Activated T-helper 9 cell treated with anti-CD3 and anti-CD28 coated beads, Interleukin-2, amount 50 U/mL, for 16 hours (primary cell): ENCODE measurements around the gene DGAT2.
"Not testable (repeated sequence)": the region's sequence is repeated elsewhere in the genome, so short reads cannot be mapped to it uniquely, and the experiment has no call there.

ENCODE experiments used
- DNase-seq: peaks from one replicate; pipeline ENCODE4 v3.0.0-alpha.2; 2020; ENCODE audit warnings: low read depth

Gene DGAT2

GRCh38 chr11:75768112-75768908 lies at the start of gene DGAT2:
Gene DGAT2, plus strand, starts transcription at chr11:75768778. Its CDS starts 214 bp downstream, at chr11:75768992.
- peak; percentile 57 for DNase-seq

DNA sequence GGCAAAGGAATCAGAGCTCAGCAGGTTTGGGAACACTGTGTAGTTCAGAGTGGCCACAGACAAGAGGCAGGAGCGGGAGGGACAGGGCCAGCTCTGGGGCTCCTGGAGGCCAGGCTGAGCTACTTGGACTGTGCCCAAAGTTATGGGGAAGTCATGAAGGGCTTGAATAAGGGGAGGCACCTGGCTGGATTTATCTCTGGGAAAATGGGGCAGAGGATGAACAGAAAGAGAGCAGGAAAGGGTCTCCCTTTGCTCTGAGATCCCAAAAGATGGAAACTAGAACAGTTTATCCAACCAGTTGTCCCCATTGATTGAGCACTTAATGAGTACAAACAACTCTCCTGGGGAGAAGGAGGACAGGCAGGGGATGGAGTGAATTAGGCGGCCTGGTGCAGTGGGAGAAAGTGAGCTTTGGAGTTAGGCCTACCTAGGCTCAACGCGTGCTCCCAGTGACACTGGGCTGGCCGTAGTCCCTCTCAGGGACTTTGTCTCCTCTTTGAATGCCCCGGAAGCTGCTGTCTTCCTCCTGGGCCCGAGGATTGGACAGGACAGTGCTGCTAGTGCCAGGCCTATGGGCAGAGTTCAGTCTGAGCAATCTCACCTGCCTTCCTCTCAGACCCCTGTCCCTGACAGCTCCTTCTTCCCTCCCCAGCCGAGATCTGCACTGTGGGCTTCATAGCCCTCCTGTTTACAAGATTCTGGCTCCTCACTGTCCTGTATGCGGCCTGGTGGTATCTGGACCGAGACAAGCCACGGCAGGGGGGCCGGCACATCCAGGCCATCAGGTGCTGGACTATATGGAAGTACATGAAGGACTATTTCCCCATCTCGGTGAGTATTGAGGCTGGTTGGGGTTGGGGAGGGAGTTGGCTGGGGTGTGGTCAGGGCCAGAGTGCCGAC lies 49.0 kb upstream of the DGAT2 start:
- DNase-seq: no peak

- DNase-seq: no peak
Observed at GRCh38 chr11:75720639-75721038, 47.9 kb upstream of the DGAT2 start.

GRCh38 chr11:75721852-75722668 lies 46.5 kb upstream of the DGAT2 start:
- no peak for DNase-seq

- DNase-seq: no peak
Observed at GRCh38 chr11:75722669-75723042, 45.9 kb upstream of the DGAT2 start.

GRCh38 chr11:75725547-75726320 lies 42.8 kb upstream of the DGAT2 start:
- DNase-seq: no peak

DNA sequence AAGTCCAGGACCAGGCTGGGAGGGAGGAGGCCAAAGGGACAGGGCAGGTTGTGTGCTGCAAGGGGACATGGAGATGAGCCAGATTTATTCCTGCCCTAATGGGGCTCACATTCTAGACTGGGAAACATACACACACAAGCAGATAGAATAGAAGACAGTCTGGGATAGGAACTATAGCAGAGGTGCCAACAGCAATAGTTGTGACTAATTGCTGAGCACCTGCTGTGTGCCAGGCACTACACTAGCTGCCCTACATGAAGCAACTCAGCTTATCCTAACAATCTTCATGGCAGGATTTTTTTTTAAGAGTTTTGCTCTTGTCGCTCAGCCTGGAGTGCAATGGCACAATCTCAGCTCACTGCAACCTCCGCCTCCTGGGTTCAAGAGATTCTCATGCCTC lies 39.6 kb upstream of the DGAT2 start:
- DNase-seq: no peak

- DNase-seq: no peak
Observed at GRCh38 chr11:75731095-75731494, 37.5 kb upstream of the DGAT2 start.

- no peak for DNase-seq
Observed at GRCh38 chr11:75733071-75733430, 35.5 kb upstream of the DGAT2 start.

GRCh38 chr11:75733431-75734107 lies 35.0 kb upstream of the DGAT2 start:
- no peak for DNase-seq

DNA sequence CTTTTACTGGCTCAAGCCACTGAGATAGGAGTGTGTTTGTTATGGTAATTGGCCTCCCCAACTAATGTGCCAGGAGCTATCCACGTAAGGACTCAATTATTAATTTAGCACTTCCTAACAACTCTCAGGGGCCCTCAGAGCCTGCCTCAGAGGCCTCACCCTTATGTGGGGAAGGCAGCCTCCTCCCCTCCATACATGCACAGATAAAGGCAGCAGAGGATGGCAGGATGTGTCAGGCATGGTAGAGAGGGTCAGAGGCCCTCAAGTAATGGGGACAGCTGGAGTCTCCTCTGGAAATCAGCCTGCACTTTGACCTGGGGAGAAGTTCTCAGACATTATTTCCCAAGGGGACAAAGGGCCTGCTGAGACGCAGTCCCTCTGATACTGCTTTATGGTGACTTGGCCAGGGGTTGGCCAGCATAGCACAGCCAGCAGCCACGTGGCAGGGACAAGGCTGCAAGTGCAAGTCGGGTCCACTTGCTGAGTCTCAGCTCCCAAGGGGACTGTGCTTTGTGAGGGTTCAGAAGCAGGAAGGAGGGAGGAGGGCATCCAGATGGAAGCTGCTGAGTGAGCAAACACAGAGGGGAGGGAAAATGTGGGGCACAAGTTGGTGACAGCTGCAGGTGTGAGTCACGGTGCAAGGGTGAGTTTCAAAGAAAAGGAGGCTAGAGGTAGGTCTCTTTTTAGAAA lies 33.9 kb upstream of the DGAT2 start:
- no peak for DNase-seq

DNA sequence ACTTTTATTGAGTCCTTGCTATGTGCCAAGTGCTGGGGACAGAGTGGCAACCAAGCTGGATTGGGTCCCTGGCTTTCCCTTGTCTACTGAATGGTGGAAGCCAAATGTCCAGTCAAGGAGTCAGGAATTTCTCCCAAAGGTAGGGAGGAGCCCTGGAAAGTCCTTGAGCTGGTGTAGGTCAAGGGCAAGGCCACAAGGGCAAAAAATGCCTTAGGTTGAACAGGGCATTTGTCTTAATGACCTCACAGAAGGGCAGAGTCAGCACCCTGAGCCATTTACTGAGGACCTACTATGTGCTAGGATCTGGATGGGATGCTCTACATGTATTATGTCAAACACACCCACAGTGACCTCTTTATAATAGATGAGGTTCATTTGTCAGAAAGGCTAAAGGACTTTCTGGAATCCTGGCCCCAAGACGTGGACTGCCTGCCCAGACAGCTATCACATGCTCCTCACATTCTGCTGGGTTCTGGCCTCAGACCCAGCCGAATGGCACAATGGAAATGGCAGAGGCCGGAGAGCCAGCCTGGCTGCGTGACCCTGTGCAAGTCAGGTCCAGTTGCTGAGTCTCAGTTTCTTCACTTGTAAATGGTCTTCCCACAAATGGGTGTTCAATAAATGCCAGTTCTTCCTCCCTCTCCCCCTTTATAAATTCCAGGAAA lies 33.3 kb upstream of the DGAT2 start:
- DNase-seq: no peak

DNA sequence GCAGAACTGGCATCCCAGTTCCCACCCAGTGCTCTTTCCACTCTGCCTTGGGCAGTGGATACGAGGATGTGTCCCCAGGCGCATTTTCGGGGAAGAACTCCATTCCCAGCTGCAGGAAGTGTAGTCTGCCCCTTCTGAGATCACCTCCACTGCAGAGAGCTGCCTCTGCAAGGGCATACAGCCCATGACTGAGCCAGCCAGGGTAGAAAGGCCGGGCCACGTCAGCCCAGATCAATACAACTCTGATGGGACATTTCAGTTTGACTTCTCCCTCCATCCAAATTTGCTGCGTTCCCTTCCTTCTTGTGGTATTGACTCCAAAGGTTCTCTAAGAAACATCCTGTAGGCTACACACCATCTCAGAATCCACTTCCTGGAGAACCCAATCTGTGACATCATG lies 31.3 kb upstream of the DGAT2 start:
- DNase-seq: no peak

DNA sequence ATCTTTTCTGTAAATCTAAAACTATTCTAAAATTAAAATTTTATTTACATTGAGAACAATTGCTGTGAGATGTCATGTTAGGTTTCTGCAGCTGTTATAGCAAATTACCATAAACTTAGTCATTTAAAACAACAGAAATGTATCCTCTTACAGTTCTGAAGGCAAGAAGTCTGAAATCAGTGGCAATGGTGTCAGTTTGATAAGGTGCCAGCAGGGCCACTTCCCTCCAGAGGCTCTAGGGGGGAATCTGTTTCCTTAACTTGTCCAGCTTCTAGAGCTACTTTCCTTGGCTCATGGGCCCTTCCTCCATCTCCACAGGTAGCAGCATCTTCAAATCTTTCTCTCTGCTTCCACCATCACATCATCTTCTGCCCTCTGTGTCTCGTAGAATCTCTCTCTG lies 27.9 kb upstream of the DGAT2 start:
- no peak for DNase-seq

GRCh38 chr11:75743159-75743558 lies 25.4 kb upstream of the DGAT2 start:
- not testable (repeated sequence) for DNase-seq

- DNase-seq: no peak
Observed at GRCh38 chr11:75743711-75744563, 24.6 kb upstream of the DGAT2 start.

- DNase-seq: no peak
Observed at GRCh38 chr11:75745807-75746206, 22.8 kb upstream of the DGAT2 start.

DNA sequence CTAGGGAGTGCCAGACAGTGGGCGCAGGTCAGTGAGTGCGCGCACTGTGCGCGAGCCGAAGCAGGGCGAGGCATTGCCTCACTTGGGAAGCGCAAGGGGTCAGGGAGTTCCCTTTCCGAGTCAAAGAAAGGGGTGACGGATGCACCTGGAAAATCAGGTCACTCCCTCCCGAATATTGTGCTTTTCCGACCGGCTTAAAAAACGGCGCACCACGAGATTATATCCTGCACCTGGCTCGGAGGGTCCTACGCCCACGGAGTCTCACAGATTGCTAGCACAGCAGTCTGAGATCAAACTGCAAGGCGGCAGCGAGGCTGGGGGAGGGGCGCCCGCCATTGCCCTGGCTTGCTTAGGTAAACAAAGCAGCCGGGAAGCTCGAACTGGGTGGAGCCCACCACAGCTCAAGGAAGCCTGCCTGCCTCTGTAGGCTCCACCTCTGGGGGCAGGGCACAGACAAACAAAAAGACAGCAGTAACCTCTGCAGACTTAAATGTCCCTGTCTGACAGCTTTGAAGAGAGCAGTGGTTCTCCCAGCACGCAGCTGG lies 19.8 kb upstream of the DGAT2 start:
- not testable (repeated sequence) for DNase-seq

DNA sequence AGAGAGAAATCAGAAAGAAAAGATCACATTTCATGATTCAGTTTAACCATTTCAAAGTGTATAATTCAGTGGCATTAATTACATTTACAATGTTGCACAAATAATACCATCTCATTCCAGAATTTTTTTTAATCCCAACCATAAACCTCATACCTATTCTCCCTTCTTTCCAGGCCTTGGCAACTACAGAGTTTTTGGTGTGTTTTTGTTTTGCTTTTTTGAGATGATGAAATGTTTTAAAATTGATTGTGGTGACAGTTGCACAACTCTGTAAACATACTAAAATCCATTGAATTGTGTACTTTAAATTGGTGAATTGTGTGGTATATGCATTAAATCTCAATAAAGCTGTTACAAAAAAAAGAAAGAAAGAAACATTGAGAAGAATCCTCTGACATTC lies 13.6 kb upstream of the DGAT2 start:
- not testable (repeated sequence) for DNase-seq
